DMS114 treated with DMSO at 0.1 percent for 48 hours (cell line): ENCODE measurements around the gene RNF213.
"Not testable (repeated sequence)": the region's sequence is repeated elsewhere in the genome, so short reads cannot be mapped to it uniquely, and the experiment has no call there.

Source experiments
- DNase-seq: peaks from one replicate; lab custom pipeline; 2025; ENCODE audit not compliant: unreplicated experiment; lab: John Stamatoyannopoulos, UW

The RNF213 gene

DNA sequence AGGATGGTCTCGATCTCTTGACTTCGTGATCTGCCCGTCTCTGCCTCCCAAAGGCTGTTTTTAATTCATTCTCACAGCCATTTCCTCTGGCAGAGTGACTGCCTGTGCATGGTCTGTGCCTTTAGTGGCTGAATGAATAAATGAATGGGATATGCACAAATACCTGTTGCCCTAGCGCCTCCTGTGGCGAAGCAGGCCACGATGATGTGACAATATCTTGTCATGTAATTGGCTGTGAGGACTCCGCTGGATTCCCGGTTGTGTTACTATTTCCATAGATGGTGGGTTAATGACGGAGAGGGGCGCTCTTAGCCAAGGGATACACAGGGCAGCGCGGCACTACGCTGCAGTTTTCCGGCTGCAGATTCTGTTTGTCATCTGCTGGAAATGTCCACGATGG, 127.5 kb downstream of the RNF213 start:
- DNase-seq: no peak

DNA sequence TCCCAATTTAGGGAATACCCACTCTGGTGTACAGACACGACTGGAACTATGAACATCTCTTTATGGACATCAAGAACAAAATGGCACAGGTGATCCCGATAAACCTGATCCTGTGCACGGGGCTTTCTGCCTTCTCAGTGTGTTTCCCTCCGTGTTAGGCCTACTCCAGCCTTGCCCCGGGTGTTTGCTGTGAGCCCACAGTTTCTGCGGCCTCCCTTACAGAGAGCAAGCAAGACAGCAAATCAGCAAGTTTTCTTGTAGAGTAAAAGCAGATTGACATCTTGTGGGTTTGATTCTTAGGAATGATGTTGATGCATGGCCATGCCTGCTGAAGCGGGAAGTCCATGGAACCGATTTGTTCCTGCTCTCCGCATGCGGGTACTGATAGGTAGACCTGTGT, 127.9 kb downstream of the RNF213 start:
- DNase-seq: no peak

DNA sequence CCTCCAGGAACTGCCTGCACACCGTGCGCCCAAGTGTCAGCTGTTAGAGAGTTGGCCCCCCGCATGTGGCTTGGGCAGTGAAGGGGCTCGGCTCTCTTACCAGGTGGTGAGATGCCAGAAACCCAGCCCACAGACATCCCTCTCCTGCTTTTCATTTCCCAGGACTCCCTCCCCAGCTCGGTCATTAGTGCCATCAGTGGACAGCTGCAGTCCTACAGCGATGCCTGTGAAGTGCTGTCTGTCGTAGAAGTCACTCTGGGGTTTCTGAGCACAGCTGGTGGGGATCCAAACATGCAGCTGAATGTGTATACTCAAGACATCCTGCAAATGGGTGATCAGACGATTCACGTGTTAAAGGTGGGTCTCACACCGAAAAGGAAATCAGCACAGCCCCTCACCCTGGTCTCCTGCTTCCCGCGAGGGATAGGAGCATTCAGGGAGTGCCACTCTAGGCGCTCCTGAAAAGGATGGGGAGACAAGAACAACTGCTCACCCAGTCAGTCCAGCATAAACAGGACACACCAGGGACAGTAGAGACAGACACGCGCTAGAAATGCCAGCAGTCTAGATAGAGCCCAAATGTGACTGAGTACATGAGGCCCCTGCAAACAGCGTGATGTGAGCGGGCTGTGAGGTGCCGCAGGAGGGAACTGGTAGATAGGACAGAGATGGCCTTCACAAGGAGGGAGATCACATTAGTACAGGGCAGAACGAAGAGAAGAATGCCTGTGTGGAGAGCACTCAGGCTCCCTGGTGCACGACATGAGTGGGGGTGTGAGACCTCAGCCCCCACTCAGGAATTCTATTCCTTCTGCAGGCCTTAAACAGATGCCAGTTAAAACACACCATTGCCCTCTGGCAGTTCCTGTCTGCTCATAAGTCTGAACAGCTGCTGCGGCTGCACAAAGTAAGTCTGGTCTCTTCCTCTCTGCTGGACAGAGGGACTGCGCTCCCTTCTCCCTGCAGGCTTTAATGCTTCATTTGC, 128.7 kb downstream of the RNF213 start:
- DNase-seq: no peak

DNA sequence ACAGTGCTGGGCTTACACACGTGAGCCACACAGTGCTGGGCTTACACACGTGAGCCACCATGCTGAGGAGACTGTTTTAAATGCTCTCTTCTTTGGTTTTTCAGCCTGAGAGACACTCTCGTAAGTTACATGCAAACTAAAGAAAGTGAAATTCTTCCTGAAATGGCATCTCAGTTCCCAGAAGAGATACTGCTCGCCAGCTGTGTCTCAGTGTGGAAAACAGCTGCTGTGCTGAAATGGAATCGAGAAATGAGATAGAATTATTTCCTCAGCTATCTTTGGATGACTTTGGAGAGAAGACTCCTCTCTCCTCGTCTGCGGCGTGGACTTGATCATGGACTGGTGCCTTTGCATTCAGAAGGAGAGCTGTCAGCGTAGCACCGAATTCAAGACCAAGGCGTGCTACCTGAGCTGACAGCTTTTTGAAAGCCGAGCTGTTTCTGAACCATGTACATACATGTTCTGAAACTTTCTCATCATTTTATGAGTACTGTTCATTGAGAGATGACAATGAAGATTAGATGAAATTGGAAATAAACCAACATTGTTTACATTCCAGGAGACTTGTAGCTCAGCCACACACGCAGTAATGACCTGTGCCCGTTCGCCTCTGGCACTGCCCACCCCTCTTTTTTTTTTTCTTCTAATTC, 132.7 kb downstream of the RNF213 start:
- DNase-seq: no peak

DNA sequence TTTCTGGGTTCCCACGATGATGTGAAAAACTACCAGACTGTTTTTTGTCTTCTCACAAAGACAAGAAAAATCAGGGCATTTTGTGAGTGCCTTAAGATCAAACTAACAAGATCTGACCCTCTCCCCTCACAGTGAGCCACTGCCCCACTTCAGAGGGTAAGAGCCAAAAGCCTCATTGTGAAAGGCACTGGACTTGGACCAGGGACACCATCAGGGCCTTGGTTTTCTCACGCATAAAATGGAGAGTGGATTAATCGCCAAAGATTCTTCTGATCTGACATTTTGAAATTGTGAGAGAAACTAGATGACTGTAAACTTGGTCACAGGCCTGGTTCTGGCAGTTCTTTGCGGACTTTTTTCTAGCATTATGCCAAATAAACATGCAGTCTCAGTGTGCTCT, 133.3 kb downstream of the RNF213 start:
- DNase-seq: no peak

DNA sequence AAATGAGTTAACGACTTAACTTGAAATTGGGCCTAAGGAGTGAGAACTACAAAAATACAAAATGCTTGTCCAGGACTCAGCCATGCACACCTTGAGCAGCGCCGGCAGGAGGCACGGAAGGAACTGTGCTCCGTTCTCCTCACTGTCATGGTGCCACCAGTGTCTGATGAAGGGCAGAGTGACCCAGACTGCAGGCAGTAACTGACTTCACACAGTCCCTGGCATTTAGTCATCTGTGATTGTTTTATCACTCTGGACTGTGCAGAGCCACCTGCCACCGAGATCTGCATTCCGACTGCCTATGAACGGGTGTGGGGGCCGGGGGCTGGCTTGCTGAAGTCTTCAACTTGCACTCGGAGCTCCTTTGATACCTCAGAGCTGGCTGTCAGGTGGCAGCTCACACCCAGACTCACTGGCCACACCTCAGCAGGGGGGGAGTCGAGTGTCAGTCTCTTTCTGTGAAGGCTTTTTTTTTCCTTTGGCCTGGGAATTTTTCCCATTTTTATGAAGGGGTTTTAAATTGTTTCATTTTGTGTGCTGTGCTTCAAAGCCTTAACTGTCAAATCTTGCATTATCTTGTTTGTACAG, 134.1 kb downstream of the RNF213 start:
- DNase-seq: no peak

DNA sequence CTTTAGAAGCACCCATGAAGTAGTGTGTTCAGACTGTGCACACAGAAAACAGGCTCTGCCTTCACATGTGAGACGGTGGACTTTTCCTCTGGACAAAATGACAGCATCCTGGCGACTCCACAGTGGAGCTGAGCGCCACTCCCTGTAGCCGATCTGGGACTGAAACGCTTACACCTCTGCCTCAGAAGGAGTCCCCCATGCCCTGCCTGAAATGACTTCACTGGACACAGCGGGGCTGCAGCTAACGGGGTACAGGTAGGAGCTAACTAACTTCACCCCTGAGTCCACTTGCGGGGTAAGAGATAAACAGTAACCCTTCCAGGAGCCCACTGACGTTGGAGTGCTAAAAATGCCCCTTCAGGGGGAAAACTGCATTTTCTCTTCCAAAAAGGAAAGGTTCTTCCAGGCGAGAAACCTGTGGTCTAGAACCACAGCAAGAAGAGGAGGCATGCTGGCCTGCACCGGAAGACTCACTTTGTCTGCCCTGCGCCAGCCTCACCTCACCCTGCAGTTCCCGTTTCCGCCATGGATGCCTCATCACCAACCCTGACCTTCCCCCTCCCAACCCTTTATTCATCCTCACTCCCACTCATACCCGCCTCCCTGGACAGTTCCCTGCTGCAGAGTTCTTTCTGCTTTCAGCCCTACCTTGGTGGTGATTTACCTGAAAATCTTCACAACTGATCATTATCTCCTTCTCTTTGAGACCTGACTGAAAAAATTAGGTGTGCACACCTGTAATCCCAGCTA, 134.9 kb downstream of the RNF213 start:
- DNase-seq: no peak

DNA sequence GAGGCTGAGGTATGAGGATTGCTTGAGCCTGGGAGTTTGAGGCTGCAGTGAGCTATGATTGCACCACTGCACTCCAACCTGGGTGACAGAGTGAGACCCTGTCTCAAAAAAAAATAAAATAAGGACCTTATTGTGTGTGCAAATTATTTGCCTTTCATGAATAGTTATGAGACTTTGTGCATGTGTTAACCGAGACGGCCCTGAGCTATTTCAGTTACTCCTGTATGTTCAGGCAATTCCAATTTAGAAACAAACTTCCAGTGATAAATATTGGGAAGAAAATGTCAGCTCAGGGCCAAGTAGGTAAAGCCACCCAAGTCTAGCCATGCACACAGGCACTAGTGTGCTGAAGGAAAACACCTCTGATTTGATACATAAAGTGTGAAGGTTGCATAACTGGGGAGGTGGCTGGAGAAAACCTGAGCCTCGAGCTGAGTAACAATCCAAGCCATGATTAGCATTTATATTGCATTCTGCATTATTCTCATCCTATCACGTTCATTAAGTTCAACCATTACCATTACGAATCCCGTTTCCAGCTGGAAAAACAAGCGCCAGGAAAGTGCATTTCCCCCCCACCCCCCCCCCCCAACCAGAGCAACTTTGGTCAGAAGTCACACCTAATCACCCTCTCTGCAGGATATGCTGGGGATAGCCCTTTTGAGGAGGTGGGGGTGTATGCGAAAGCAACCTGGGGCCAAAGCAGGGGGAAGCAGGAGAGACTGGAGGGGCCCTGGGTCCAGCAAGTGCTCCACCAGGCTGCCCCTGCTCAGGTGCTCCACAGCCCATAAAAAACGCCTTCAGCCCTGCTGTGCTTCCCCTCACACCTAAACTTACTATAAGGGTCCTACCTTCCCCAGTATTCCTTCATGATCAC, 135.7 kb downstream of the RNF213 start:
- no peak for DNase-seq

DNA sequence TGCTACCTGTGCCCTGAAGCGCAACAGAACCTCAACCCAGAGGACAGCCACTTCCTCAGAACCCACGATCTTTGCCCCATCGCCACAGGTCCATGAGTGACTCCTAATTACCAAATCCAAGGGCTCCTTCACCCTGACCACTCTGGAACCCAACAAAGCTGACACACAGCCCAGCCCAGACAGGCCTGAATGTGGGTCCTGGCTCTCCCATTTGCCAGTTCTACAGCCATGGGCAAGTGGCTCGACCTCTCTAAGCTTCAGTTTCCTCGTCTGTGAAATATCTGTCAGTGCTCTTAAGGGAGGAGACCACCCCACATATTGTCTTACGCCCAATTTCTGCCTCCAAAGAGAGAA, 136.4 kb downstream of the RNF213 start:
- no peak for DNase-seq

DNA sequence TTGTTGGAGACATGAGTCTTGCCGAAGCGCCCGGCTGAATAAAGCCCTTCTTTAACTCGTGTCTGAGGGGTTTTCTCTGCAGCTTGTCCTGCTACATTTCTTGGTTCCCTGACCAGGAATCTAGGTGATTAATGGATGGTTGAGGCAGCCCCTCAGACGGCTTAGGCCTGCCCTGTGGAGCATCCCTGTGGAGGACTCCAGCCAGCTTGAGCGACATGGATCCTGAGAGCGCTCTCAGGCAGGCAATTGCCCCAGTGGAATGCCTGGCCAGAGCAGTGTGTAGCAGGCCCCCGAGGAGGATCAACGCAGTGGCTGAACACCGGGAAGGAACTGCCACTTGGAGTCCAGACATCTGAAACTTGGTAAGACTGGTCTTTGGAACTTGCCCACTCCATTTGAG, 137.0 kb downstream of the RNF213 start:
- no peak for DNase-seq

DNA sequence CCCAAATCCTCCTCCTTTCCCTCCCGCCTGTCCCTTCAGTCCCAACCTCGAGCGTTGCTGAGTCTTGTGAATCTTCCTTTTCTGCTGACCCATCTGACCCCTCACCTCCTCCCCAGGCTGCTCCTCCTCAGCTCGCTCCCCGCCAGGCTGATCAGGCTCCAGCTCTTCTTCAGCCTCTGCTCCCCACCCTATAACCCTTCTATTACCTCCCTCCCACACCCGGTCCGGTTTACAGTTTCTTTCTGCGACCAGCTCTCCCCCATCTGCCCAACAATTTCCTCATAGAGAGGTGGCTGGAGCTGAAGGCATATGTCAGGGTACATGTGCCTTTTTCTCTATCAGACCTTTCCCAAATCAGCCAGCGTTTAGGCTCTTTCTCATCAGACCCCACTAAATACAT, 140.4 kb downstream of the RNF213 start:
- DNase-seq: not testable (repeated sequence)

DNA sequence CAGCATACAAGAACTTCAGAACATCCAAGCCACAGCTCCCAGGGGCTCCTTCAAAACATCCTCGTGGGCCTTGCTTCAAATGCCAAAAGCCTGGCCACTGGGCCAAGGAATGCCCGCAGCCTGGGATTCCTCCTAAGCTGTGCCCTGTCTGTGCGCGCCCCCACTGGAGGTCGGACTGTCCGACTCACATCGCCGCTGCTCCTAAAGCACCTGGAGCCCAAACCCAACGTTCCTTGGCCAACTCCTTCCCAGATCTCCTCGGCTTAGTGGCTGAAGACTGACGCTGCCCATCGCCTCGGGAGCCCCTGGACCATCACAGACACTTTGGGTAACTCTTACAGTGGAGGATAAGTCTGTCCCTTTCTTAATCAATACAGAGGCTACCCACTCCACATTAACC, 141.4 kb downstream of the RNF213 start:
- not testable (repeated sequence) for DNase-seq

DNA sequence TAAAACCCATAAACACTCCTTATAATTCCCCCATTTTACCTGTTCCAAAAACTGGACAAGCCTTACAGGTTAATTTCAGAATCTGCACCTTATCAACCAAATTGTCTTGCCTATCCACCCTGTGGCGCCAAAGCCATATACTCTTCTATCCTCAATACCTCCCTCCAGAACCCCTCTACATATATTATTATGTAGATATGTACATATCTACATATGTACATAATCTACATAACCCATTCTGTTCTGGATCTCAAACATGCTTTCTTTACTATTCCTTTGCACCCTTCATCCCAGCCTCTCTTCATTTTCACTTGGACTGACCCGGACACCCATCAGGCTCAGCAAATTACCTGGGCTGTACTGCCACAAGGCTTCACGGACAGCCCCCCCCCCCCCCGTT, 142.3 kb downstream of the RNF213 start:
- no peak for DNase-seq

DNA sequence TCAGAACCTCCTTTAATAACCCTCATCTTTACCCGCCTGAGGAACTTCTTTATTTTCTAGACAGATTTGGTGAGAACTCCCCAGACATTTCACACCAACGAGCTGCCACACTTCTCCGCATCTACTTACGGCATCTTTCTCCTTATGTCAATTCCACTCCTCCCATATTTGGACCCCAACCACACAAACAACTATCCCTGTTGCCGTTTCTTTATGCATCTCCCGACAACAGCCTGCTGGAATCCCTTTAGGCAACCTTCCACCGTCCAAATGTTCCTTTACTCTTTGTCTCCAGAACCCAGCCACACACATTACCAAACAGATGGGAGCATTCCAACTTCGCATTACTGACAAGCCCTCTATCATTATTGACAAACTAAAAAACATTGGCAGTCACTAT, 145.5 kb downstream of the RNF213 start:
- DNase-seq: no peak

DNA sequence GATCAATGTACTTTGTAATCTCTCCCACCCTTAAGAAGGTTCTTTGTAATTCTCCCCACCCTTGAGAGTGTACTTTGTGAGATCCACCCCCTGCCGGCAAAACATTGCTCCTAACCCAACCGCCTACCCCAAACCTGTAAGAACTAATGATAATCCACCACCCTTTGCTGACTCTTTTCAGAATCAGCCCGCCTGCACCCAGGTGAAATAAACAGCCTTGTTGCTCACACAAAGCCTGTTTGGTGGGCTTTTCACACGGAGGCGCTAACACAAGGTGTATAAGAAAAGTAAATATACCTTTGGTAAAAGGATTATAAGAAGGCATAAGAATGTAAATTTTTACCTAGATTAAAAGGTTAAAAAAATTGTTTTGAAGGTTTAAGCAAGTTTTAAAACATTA, 147.3 kb downstream of the RNF213 start:
- not testable (repeated sequence) for DNase-seq

DNA sequence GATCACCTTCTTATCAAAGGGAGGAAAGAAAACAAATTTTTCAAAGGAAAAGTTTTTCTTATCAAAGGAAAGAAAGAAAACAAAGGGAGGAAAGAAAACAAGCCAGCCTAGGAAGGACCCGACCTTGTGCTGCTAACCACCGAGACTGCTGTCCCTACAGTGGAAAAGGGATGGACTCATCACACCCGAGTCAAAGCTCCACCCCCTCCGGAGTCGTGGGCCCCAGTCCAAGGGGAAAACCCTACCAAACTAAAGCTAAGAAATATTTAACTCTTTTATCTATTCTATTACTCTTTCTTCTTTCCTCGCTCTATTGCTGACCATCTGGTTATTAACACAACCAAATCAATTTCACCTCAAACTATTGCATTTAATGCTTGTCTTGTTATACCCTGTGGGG, 148.2 kb downstream of the RNF213 start:
- no peak for DNase-seq

DNA sequence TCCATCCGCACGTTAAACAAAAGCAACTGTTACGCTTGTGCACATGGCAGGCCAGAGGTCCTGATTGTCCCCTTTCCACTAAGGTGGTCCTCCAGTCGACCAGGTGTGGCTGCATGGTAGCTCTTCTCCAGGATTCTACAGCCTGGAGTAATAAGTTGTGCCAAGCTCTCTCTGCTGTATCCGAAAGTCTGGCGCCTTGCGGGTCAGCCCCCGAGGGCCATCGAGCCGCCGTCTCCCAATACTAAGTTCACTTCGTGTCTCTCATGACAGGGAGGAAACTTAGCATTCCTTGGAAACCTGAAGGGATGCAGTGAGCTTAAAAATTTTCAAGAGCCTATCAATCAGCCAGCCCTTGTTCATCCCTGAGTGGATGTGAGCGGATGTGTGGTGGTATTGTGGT, 149.0 kb downstream of the RNF213 start:
- no peak for DNase-seq

DNA sequence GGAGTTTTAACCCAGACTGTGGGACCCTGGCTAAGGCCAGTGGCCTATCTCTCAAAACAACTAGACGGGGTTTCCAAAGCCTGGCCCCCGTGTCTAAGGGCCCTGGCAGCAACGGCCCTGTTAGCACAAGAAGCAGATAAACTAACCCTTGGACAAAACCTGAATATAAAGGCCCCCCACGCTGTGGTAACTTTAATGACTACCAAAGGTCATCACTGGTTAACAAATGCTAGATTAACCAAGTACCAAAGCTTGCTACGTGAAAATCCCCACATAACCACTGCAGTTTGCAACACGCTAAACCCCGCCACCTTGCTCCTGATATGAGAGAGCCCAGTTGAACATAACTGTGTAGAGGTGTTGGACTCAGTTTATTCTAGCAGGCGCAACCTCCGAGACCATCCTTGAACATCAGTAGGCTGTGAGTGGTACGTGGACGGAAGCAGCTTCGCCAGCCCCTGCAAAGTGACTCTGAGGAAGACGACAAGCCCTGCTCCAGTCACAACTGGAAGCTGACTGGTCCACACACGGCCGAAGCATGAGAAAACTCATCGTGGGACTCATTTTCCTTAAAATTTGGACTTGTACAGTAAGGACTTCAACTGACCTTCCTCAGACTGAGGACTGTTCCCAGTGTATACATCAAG, 149.9 kb downstream of the RNF213 start:
- DNase-seq: not testable (repeated sequence)

DNA sequence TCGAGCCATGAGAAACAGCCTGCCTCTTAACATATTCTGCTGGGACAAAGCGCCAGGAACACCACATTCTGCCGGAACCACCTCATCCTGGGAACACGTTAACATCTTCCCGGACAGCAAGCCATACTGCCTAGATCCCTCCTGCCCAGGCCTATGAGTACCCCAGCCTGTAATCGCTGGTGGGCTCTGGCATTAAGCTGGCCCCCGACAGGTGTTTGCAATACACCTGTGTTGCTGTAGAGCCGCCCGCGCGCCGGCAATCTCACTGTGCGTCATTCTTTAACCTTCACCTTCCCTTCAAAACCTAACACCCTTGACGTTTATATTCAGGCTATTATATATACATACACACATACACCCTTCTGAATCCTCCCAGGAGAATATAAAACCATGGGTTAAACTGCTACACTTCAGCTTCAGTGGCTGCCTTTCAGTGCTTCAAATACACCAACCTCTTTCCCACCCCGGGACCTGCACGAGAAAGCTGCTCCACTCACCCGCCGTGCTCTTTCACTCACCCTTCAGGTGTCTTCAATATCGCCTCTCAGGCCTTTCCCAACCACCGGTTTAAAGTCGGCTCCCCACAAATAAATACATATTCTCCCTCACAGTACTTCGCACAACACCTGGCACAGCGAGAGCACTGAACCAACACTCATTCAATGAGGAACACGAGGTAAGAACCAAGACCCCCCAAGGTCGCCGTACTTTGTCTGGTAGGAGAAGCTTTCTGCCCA, 153.3 kb downstream of the RNF213 start:
- DNase-seq: no peak
